Measurements from ENCODE around the gene ITIH1. TPM values are rescaled to one million over a fixed set of nuclear protein-coding genes. Genes with fewer than 3 reads are reported as not detected.
A peak's percentile ranks its signal among the peaks of the same experiment; 100 is the strongest.

Gene ITIH1
- total and polyA plus RNA-seq, 5 donors = 0.18 TPM; not detected in 4

GRCh38 chr3:52835766-52836470 is 58.5 kb downstream of the ITIH1 start:
- DNase-seq (peak in 2 of 3 donors; percentile 54 to 74), ATAC-seq (peak; percentile 44 to 66)
- H3K4me3 ChIP-seq (ENCODE audit: low read length) = no peak overlapping the region
- peaks cover 10% of the 10 kb centered on the region for H3K4me1 ChIP-seq (ENCODE audit: control insufficient read depth, insufficient read depth, low read length)
- H3K27me3 ChIP-seq (ENCODE audit: control insufficient read depth, insufficient read depth) = no peaks in the 10 kb centered on the region
- 74% methylated on average over 8 of the region's 8 CpGs for WGBS
- H3K27ac ChIP-seq (ENCODE audit: low read length) = peak overlapping the region; percentile 84
- intact Hi-C loops (cut with DNase I) = no loop called here
- H3K9me3 ChIP-seq (ENCODE audit: control insufficient read depth, low read length) = no peaks in the 10 kb centered on the region

GRCh38 chr3:52836471-52836845 is 59.1 kb downstream of the ITIH1 start:
- peak overlapping the region; percentile 84 for H3K27ac ChIP-seq (ENCODE audit: low read length)

DNA sequence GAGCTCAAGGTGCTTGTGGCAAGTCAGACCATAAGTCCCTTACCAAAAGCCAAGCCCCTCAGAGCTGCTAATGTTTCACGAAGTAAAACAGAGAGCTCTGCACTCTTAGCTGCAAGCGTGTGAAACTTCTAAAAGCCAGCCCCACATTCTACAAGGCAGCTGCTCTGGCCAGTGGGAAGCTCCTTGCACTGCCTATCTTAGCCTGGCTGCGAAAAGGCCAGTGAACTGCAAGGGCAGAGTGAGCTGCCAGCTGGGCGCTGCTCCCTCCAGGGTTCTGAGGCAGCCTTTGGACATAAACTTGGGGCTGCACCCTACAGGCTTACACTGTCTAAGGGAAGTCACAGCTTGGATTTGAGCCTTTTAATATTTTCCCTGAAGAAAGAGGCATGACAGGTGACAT is 59.6 kb downstream of the ITIH1 start:
- no peak overlapping the region for H3K4me3 ChIP-seq (ENCODE audit: low read length)
- ATAC-seq = peak in 1 of 2 donors; percentile 7
- peaks cover 14% of the 10 kb centered on the region for H3K4me1 ChIP-seq (ENCODE audit: control insufficient read depth, insufficient read depth, low read length)
- no peaks in the 10 kb centered on the region for H3K27me3 ChIP-seq (ENCODE audit: control insufficient read depth, insufficient read depth)
- 64% methylated on average over 4 of the region's 4 CpGs for WGBS
- DNase-seq = peak in 1 of 3 donors; percentile 48
- no peaks in the 10 kb centered on the region for H3K9me3 ChIP-seq (ENCODE audit: control insufficient read depth, low read length)
- intact Hi-C loops (cut with DNase I) = no loop called here
- peak overlapping the region; percentile 84 for H3K27ac ChIP-seq (ENCODE audit: low read length)

More at GRCh38 chr3:52836471-52836845, 59.1 kb downstream of the ITIH1 start:
- intact Hi-C loops (cut with DNase I) = no loop called here
- H3K4me3 ChIP-seq (ENCODE audit: low read length) = no peak overlapping the region
- no peak for DNase-seq
- H3K9me3 ChIP-seq (ENCODE audit: control insufficient read depth, low read length) = no peaks in the 10 kb centered on the region
- ATAC-seq = no peak
- no peaks in the 10 kb centered on the region for H3K27me3 ChIP-seq (ENCODE audit: control insufficient read depth, insufficient read depth)
- 82% methylated on average over 5 of the region's 5 CpGs for WGBS
- H3K4me1 ChIP-seq (ENCODE audit: control insufficient read depth, insufficient read depth, low read length) = peaks cover 16% of the 10 kb centered on the region

GRCh38 chr3:52838561-52839267 is 61.3 kb downstream of the ITIH1 start:
- WGBS = 89% methylated on average over 8 of the region's 8 CpGs
- Histone ChIP-seq H3K27me3 (ENCODE audit: control insufficient read depth, insufficient read depth) (no peaks in the 10 kb centered on the region), H3K27ac (ENCODE audit: low read length) (no peak overlapping the region), H3K9me3 (ENCODE audit: control insufficient read depth, low read length) (no peaks in the 10 kb centered on the region), H3K4me3 (ENCODE audit: low read length) (no peak overlapping the region), H3K4me1 (ENCODE audit: control insufficient read depth, insufficient read depth, low read length) (peaks cover 17% of the 10 kb centered on the region)
- intact Hi-C loops (cut with DNase I) = no loop called here
- DNase-seq = peak in 2 of 3 donors; percentile 6 to 20
- ATAC-seq = no peak

DNA sequence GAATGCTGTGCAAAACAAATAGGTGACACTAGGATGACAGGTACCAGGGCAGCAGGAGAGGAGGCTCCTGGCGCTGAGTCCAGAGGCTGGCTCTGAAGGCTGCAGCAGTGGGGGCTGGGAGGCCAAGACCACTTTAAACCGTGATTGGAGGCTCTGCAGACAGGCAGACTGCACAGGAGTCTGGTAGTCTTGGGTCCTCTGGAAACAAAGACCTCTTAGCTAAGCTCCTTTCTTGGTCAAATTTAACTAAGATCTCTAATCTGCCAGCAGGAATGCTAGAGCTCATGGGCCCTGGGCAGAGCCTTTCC is 61.8 kb downstream of the ITIH1 start:
- 72% methylated on average over 2 of the region's 2 CpGs for WGBS
- peaks cover 21% of the 10 kb centered on the region for H3K4me1 ChIP-seq (ENCODE audit: control insufficient read depth, insufficient read depth, low read length)
- H3K27me3 ChIP-seq (ENCODE audit: control insufficient read depth, insufficient read depth) = no peaks in the 10 kb centered on the region
- ATAC-seq = no peak
- H3K4me3 ChIP-seq (ENCODE audit: low read length) = no peak overlapping the region
- H3K27ac ChIP-seq (ENCODE audit: low read length) = no peak overlapping the region
- intact Hi-C loops (cut with DNase I) = no loop called here
- peak in 2 of 3 donors; percentile 18 to 21 for DNase-seq
- no peaks in the 10 kb centered on the region for H3K9me3 ChIP-seq (ENCODE audit: control insufficient read depth, low read length)

- WGBS = 90% methylated on average over 23 of the region's 23 CpGs
- Histone ChIP-seq H3K4me3 (ENCODE audit: low read length) (no peak overlapping the region), H3K27ac (ENCODE audit: low read length) (no peak overlapping the region), H3K9me3 (ENCODE audit: control insufficient read depth, low read length) (no peaks in the 10 kb centered on the region), H3K4me1 (ENCODE audit: control insufficient read depth, insufficient read depth, low read length) (peaks cover 25% of the 10 kb centered on the region), H3K27me3 (ENCODE audit: control insufficient read depth, insufficient read depth) (no peaks in the 10 kb centered on the region)
- ATAC-seq (no peak), DNase-seq (peak in 2 of 3 donors; percentile 35 to 39)
- intact Hi-C loops (cut with DNase I) = no loop called here
Observed at GRCh38 chr3:52839892-52840545, 62.6 kb downstream of the ITIH1 start.

GRCh38 chr3:52841211-52841980 is 64.0 kb downstream of the ITIH1 start:
- H3K27me3 ChIP-seq (ENCODE audit: control insufficient read depth, insufficient read depth) = no peaks in the 10 kb centered on the region
- no peak for ATAC-seq
- peak in 2 of 3 donors; percentile 9 to 18 for DNase-seq
- H3K27ac ChIP-seq (ENCODE audit: low read length) = peak overlapping the region; percentile 43
- 94% methylated on average over 12 of the region's 12 CpGs for WGBS
- H3K9me3 ChIP-seq (ENCODE audit: control insufficient read depth, low read length) = no peaks in the 10 kb centered on the region
- intact Hi-C loops (cut with DNase I) = no loop called here
- peaks cover 27% of the 10 kb centered on the region for H3K4me1 ChIP-seq (ENCODE audit: control insufficient read depth, insufficient read depth, low read length)
- H3K4me3 ChIP-seq (ENCODE audit: low read length) = no peak overlapping the region

Other genes starting within 250 kb of the ITIH1 start
- gene NT5DC2, start 243.7 kb upstream of the ITIH1 start, total RNA-seq = 100 to 1,000 TPM; 123 to 223 (median 154) TPM
- gene NT5DC2, start 243.7 kb upstream of the ITIH1 start, polyA plus RNA-seq = 322 TPM
- 10 to 100 TPM; 52.4 to 64.2 (median 62.4) TPM for gene UQCC5, start 241.0 kb upstream of the ITIH1 start, total RNA-seq
- gene UQCC5, start 241.0 kb upstream of the ITIH1 start, polyA plus RNA-seq = 97.3 TPM
- gene PBRM1, start 91.7 kb upstream of the ITIH1 start, total RNA-seq = 10 to 100 TPM; 51.4 to 56.8 (median 55.6) TPM
- gene PBRM1, start 91.7 kb upstream of the ITIH1 start, polyA plus RNA-seq = 10.0 TPM
- 10 to 100 TPM; 25.2 to 43.9 (median 29.1) TPM for gene GNL3, start 91.6 kb upstream of the ITIH1 start, total RNA-seq
- gene GNL3, start 91.6 kb upstream of the ITIH1 start, polyA plus RNA-seq = 27.7 TPM
- 10 to 100 TPM; 35.6 to 41.8 (median 41.0) TPM for gene GLT8D1, start 71.8 kb upstream of the ITIH1 start, total RNA-seq
- 32.9 TPM for gene GLT8D1, start 71.8 kb upstream of the ITIH1 start, polyA plus RNA-seq
- gene SPCS1, start 71.5 kb upstream of the ITIH1 start, total RNA-seq = 10 to 100 TPM; 78.9 to 81.8 (median 79.9) TPM
- gene SPCS1, start 71.5 kb upstream of the ITIH1 start, polyA plus RNA-seq = 132 TPM
- gene NEK4, start 6.7 kb upstream of the ITIH1 start, total RNA-seq = 10 to 100 TPM; 16.4 to 18.2 (median 17.5) TPM
- gene NEK4, start 6.7 kb upstream of the ITIH1 start, polyA plus RNA-seq = 4.5 TPM
- 1 to 10 TPM in 1 of 4 donors, under 1 TPM in 3; 0.21 to 1.8 (median 0.53) TPM for gene ITIH3, start 17.2 kb downstream of the ITIH1 start, total RNA-seq
- 0.43 TPM for gene ITIH3, start 17.2 kb downstream of the ITIH1 start, polyA plus RNA-seq
- 1 to 10 TPM; 3.4 to 5.7 (median 5.0) TPM for gene ITIH4, start 53.1 kb downstream of the ITIH1 start, total RNA-seq
- 5.0 TPM for gene ITIH4, start 53.1 kb downstream of the ITIH1 start, polyA plus RNA-seq
- 10 to 100 TPM; 12.7 to 48.6 (median 41.4) TPM for gene MUSTN1, start 57.4 kb downstream of the ITIH1 start, total RNA-seq
- gene MUSTN1, start 57.4 kb downstream of the ITIH1 start, polyA plus RNA-seq = 152 TPM
- 1 to 10 TPM; 6.6 to 9.3 (median 8.0) TPM for gene STIMATE, start 119.9 kb downstream of the ITIH1 start, total RNA-seq
- gene STIMATE, start 119.9 kb downstream of the ITIH1 start, polyA plus RNA-seq = 4.3 TPM

All from right cardiac atrium (tissue), 5 donors.